HCEC 1CT (cell line): ENCODE measurements around the gene GPR32.
A peak's percentile ranks its signal among the peaks of the same experiment; 100 is the strongest.
"Not testable (repeated sequence)": the region's sequence is repeated elsewhere in the genome, so short reads cannot be mapped to it uniquely, and the experiment has no call there.

Source experiments
- DNase-seq: peaks from one replicate; pipeline ENCODE4 v3.0.0-alpha.2; 2017

The GPR32 gene

DNA sequence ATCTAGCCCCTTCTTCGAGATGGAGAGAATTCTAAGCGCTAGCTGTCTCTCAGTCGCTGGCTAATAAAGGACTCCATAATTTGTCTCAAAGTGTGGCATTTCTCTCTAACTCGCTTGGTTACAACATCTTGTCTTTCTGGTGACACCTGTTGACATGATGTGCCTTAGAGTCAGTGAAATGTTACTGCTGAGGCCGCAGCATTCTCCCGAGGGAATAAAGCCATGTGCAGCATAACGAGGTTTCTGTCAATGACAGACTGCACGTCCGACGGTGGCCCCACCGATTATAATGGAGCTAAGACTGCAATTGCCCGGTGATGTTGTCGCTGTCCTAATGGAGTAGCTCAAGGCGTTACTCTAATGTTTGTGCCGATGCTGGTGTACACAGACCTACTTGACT is 20.3 kb upstream of the GPR32 start:
- DNase-seq = no peak

DNA sequence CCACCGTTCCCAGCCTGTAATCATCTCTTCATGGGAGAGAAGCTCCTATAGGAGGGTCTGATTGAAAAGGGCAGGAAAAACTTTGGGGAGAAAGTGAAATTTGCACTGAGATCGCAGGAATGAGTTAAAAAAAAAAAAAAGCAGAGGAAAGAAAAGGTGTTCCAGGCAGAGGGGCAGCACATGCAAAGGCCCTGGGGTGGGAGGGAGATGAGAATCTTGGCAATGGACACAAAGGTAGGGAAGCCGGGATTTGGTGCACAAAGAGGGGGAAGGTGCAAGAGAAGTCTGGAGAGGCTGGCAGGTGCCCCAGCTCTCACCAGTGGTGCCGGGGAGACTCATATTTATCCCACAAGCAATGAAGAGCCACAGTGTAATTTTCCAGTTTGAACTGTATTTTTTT is 16.4 kb upstream of the GPR32 start:
- no peak for DNase-seq

DNA sequence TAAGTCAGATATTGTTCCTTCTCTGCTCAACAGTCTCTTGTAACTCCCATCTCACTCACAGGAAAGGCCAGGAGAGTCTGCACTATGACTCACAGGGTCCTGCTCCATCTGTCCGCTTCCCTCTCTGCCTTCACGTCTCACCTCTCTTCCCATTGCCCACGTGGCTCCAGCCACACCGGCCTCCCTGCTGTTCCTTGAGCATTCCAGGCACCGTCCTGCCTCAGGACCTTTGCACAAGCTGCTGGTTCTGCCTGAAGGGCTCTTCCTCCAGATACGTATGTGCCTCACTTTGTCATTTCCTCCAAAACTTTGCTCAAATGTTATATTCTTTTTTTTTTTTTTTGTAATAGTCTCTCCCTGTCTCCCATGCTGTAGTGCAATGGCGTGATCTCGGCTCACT is 14.0 kb upstream of the GPR32 start:
- not testable (repeated sequence) for DNase-seq

DNA sequence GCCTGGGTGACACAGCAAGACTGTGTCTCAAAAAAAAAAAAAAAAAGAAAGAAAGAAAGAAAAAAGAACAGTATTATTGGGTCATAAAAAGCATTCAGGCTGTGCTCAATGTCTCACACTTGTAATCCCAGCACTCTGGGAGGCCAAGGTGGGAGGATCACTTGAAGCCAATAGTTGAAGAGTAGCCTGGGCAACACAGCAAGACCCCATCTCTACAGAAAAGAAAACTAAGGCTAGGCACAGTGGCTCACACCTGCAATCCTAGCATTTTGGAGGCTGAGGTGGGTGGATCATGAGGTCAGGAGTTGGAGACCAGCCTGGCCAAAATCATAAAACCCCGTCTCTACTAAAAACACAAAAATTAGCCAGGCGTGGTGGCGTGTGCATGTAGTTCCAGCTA is 12.6 kb upstream of the GPR32 start:
- not testable (repeated sequence) for DNase-seq

DNA sequence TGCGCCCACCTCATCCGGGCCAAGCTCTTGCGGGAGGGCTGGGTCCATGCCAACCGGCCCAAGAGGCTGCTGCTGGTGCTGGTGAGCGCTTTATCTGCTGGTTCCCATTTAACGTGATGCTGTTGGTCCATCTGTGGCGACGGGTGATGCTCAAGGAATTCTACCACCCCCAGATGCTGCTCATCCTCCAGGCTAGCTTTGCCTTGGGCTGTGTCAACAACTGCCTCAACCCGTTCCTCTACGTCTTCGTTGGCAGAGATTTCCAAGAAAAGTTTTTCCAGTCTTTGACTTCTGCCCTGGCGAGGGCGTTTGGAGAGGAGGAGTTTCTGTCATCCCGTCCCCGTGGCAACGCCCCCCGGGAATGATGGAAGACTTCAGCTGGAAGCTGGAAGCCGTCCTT is 11.2 kb upstream of the GPR32 start:
- DNase-seq = not testable (repeated sequence)

DNA sequence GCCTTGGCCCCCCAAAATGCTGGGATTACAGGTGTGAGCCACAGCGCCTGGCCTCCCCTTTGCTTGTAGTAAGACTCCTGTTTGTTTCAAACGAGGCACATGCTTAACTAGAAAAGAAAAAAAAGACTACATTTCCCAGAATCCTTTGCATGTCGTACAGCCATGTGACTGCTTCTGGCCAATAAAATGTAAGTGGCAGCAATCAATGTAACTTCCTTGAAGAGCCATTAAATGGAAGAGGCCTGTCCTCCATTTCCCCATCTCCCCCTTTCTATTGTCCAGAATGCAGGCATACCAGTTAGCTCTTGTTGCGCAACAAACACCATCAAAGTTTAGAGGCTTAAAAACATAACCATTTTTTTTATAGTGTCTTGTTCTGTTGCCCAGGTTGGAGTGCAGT is 10.4 kb upstream of the GPR32 start:
- no peak for DNase-seq

DNA sequence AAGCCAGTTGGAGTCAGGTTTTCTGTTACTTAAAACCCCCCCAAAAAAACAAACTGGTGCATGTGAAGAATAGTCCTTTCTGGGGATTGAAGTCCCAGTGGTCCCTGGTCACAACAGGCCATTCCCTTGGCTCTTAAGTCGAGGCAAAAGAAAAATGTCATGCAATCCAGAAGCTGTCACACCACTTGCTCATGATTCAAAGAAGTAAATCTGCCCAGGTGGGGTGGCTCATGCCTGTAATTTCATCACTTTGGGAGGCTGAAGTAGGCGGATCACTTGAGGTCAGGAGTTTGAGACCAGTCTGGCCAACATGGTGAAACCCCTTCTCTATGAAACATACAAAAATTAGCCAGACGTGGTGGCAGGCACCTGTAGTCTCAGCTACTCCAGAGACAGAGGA is 8.8 kb upstream of the GPR32 start:
- DNase-seq = not testable (repeated sequence)

DNA sequence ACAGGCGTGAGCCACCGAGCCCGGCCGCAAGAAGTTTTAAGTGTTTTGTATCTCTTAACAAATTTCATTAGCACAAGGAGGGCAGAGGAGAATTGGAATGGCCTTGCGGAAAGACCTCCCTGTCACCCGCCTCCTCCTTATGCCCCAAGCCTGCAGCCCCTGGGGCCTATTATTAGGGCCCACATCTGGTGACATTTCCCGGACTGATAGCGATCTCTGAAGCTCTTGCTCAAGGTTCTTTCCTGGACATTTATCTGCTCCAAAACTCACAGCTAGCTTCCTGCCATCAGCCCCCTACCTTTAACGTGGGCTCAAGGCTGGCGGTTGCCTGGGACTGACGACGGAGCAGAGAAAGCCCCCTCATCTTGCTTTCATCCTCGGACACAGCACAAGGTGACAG is 6.7 kb upstream of the GPR32 start:
- not testable (repeated sequence) for DNase-seq

DNA sequence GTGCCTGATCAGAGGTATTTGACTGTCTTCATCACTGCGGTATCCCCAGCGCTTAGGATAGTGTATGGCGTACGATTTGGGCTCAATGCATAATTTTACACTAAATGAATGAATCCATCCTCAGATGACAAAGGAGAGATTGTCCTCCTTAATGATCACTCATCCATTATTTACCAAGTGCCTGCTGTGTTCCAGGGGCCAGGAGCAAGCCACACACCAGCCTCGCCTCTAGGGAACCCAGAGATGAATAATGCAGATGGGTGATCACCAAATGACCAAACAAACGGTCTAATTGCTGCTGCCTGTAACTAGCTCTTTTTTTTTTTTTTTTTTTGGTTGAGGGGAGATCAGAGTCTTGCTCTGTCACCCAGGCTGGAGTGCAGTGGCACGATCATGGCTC is 5.9 kb upstream of the GPR32 start:
- no peak for DNase-seq

DNA sequence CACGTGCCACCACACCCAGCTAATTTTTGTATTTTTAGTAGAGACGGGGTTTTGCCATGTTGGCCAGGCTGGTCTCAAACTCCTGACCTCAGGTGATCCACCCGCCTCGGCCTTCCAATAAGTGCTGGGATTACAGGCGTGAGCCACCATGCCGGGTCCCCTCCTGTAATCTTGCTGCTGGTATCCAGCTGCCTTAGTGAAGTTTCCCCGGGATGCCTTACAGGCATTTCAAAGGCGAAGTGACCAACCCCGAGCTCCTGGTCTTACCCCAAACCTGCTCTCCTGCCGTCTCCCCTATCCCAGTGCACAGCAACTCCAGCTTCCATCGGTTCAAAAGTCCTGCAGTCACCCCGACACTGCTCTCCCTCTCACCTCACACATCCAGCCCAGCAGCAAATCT is 3.5 kb upstream of the GPR32 start:
- DNase-seq = not testable (repeated sequence)

DNA sequence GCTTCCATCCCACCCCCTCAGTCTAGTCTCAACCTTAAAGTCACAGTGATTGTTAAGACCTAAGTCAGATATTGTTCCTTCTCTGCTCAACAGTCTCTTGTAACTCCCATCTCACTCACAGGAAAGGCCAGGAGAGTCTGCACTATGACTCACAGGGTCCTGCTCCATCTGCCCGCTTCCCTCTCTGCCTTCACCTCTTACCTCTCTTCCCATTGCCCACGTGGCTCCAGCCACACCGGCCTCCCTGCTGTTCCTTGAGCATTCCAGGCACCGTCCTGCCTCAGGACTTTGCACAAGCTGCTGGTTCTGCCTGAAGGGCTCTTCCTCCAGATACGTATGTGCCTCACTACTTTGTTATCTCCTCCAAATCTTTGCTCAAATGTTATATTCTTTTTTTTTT is 3.0 kb upstream of the GPR32 start:
- not testable (repeated sequence) for DNase-seq

DNA sequence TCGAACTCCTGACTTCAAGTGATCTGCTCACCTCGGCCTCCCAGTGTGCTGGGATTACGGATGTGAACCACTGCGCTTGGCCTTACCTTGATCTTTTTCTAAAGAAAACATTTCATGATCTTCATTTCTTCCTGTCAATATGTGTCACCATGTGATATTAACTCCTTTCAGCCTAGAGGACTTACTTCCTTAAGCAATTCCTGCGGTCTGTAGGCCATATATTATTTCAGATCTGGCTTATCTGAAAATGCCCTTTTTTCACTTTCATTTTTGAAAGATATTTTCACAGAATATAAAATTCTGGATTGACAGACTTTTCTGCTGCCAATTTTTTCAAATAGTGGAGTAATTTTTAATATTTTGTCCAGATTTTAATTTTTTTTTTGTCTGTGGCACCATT is 2.0 kb upstream of the GPR32 start:
- DNase-seq = no peak

DNA sequence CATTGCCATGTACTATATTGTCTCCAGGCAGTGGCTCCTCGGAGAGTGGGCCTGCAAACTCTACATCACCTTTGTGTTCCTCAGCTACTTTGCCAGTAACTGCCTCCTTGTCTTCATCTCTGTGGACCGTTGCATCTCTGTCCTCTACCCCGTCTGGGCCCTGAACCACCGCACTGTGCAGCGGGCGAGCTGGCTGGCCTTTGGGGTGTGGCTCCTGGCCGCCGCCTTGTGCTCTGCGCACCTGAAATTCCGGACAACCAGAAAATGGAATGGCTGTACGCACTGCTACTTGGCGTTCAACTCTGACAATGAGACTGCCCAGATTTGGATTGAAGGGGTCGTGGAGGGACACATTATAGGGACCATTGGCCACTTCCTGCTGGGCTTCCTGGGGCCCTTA is 624 bp downstream of the GPR32 start:
- no peak for DNase-seq

DNA sequence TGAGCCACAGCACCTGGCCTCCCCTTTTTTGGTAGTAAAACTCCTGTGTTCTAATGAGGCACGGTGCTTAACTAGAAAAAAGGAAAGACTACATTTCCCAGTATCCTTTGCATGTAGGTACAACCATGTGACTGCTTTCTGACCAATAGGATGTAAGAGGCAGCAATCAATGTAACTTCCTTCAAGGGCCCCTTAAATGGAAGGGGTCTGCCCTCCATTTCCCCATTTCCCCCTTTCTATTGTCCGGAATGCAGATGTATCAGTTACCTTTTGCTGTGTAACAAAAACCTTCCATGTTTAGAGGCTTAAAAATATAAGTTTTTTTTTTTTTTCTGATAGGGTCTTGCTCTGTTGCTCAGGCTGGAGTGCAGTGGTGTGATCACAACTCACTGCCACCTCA is 2.2 kb downstream of the GPR32 start:
- DNase-seq = peak; percentile 12

DNA sequence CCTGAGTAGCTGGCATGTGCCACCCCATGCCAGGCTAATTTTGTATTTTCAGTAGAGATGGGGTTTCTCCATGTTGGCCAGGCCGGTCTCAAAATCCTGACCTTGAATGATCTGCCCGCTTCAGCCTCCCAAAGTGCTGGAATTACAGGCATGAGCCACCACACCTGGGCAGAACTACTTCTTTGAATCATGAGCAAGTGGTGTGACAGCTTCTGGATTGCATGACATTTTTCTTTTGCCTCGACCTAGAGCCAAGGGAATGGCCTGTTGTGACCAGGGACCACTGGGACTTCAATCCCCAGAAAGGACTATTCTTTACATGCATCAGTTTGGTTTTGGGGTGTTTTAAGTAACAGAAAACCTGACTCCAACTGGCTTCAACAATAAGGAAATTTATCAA is 2.6 kb downstream of the GPR32 start:
- not testable (repeated sequence) for DNase-seq

DNA sequence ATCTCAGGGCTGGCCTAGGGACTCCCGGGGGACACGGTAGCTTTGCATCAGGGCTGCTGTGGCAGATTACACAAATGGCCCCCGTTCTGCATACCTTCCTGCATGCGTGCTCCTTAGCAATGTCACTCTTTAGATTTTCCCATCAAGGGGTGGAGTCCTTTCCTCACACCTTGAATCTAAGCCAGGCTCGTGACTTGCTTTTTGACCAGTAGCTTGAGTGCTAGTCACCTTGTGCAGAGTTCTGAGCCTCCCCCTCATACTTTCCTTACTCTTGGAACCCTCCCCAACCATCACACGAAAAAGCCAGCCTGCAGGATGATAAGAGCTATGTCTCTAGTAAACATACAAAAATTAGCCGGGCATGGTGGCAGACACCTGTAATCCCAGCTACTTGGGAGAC is 3.2 kb downstream of the GPR32 start:
- DNase-seq = not testable (repeated sequence)

DNA sequence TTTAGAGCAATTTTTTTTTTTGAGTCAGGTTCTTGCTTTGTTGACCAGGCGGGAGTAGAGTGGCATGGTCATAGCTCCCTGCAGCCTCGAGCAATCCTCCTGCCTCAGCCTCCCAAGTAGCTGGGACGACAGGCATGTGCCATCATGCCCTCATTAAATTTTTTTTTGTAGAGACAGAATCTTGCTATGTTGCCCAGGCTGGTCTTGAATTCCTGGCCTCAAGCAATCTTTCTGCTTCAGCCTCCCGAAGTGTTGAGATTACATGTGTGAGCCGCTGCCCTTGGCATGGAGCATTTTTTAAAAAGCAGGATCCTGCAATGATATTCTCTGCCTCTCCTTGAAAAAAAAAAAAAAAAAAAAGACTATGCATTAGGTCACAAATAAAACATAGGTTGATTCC is 5.9 kb downstream of the GPR32 start:
- DNase-seq = no peak

DNA sequence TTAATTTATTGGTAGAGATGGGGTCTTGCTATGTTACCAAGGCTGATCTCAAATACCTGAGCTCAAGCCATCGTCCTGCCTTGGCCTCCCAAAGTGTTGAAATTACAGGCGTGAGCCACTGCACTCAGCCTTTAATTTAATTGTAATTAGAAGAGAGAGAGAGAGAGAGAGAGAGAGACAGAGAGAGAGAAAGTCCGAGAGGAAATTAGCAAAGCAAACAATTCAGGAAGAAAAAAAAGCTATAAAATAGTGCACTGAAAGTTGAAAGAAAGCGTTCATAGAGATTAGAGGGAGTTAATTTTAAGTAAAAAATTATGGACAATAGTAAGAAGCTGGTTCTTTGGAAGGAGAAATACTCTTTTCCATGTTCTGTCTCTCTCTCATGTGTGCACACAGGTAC is 7.0 kb downstream of the GPR32 start:
- no peak for DNase-seq

DNA sequence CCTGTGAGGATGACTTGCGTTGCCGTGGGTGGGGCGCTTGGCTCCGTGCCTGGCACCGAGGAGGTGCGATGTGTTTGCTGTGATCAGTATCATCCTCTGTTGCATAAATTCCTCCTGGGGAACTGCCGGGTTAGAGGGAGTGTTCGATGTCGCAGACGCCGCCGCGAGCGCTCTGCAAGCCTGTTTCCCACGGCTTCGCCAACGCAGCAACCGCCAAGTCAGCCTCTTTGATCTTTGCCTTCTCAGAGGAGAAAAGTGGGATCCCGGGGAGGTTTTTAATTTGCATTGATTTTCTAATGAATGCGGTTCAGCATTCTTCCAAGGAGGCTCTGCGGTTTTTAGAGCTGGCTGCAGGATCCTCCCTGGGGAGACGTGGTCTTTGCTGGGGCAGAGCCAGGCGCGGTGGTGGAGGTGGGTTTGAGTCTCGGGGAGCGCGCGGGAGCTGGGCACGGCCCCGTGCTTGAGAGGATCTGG is 7.6 kb downstream of the GPR32 start:
- no peak for DNase-seq

DNA sequence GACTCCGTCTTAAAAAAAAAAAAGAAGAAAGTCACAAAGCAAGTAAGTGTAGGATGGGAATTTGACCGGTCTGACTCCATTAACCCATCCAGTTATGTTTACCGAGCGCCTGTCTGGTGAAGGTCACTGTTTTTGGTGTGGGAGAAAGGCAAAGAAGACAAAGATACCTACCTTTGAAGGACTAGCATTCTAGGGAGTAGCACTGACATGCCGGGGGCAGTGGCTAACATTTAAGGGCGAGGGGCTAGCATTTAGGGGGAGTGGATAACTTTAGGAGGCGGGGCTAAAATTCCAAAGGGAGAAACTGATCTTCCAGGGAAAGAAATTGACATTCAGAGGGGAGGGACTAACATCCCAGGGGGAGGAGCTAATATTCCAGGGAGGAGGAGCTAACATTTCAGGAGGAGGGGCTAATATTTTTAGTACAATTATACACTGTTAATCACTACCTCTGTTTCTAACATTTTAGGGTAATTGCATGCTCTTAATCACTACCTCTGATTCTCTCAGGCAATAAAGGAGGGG is 8.7 kb downstream of the GPR32 start:
- DNase-seq = no peak

DNA sequence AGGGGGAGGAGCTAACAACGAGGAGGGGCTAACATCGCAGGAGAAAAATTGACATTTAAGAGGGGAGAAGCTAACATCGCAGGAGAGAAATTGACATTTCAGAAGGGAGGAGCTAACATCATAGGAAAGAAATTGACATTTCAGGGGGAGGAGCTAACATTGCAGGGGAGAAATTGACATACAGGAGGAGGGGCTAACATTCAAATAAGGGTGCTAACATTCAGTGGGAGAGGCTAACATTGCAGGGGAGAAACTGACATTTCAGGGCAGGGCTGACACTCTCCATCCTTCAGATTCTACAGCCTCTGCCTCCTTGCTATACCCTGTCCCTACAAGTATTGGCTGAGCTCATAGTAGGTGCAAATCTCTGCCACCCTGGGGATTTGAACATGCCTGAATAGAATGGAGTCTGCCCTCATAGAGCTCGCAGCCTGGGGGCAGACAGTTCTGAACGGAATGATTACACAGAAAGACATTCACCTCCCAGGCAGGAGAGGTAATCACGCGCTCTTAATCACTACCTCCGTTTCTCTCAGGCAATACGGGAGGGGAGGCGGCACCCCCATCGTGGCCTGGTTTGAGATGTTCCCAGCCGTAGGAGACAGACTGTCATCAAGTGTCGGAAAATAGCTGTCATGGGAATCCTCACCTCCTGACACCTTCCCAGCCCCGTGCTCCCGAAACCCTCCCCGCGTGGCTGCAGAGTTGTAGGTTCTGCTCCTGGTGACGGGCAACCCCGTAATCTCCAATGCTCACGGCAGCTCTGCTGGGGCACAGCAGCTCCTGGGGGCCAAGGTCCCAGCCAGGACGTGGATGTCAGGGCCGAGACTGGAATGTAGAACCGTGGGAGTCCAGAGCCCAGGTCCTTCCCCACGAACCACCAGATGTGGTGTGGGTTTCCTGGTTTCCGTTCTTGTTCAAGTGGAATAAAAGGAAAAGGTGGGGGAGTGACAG is 9.5 kb downstream of the GPR32 start:
- no peak for DNase-seq

DNA sequence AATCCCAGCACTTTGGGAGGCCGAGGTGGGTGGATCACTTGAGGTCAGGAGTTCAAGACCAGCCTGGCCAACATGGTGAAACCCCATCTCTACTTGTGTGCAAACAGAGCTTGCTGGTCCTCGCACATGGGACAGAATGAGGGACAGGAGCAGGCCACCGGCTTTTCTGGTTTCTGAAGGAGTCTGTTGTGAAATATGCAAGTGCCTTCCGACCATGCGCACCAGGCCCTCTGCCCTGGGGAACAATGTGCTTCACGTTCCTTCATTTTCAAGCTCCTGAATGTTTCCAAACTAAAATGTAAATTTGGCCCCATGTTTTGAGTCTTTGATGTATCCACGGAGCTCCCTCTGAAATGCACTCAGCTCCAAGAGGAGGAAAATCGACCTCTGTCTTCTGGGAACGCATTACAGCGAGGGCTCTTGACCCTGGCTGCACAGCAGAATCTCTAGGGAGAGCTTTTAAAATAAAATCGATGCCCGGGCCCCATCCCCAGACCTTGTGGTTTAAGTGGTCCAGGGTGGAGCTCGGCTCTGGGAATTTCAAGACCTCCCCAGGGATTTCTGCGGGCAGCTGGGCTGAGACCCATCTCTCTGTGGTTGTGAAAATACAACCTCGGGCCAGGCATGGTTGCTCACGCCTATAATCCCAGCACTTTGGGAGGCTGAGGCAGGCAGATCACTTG is 10.6 kb downstream of the GPR32 start:
- no peak for DNase-seq

DNA sequence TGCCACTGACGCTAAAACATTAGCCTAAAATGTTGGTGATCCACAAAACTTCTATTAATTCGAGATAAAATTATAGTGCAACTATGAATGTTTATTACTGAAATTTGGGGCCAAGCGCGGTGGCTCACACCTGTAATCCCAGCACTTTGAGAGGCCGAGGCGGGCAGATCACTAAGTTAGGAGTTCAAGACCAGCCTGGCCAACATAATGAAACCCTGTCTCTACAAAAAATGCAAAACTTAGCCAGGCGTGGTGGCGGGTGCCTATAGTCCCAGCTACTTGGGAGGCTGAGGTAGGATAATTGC is 13.5 kb downstream of the GPR32 start:
- DNase-seq = not testable (repeated sequence)

DNA sequence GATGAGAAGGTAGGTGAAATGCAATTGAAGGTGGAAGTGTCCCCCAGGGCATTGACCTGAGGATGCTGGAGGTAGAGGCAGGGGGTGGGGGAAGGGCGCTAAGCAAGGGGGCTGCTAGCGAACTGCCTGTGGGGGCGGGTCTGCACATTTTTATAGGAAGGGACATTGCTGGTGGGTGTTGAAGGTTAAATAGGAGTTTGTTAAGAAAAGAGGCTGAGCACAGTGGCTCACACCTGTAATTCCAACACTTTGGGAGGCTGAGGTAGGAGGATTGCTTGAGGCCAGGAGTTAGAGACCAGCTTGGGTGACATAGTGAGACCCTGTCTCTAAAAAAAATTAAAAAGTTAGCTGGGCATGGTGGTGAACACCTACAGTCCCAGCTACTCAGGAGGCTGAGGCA is 14.4 kb downstream of the GPR32 start:
- no peak for DNase-seq
